ENCODE data around the gene THBS2. TPM values are rescaled to one million over a fixed set of nuclear protein-coding genes. Genes with fewer than 3 reads are reported as not detected.
"Not testable (repeated sequence)": the region's sequence is repeated elsewhere in the genome, so short reads cannot be mapped to it uniquely, and the experiment has no call there.

Gene THBS2
- total RNA-seq, 1 donor from 2014 or later, result not detected

DNA sequence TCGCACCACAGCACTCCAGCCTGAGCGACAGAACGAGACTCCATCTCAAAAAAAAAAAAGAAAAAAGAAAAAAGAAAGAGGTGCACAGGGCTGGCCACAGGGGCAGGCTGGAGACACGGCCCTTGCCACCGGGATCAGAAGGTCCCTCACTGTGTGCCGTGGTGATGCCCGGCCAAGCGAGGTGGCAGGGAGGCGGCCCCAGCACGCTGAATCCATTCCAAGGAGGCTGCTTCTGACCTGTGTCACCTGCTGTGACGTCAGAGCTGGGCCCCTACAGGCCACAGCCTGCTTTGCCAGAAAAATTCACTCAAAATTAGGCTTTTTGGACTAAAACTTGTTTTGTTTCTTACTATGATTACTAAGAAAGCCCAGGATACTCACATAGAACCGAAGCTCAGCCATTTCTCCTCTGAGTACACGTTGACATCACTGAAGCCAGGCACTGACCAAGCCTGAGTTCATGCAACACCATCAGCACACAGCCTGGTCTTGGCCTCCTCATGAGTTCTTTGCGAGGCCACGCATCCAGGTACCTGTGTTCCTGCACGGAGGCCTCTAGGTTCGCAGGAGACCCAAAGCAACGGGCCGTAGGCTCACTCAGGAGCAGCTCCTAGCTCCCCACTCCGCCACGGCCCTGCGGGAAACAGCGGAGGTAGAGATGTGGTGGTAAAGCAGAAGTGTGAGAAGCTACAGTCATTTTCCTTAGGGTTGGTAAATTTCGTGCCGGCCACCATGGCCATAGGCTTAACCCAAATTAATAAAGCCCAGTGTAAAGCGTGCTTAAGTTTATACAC, 67.8 kb downstream of the THBS2 start:
- DNase-seq (ENCODE audit: low read depth in 2 of 2), result no peak

GRCh38 chr6:169185011-169185521, 68.6 kb downstream of the THBS2 start:
- DNase-seq (ENCODE audit: low read depth in 2 of 2), result no peak

DNA sequence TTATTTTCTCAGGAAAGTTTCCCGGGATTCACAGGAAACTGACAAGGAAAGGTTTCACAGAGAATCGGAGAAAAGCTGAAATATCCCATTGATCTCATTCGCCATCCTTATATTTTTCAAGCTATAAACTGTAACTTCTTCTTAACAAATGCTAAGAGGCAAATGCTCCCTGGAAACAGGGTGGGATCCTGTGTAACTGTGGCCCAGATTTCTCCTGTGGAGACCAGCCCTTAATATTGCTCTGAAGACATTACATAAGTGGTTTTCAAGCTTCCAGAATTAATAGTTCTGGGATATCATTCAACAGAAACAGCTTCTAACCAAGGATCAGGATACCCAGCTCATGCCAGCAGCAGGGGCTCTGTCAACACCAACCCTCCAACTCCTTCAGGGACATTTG, 69.2 kb downstream of the THBS2 start:
- DNase-seq (ENCODE audit: low read depth in 2 of 2), result no peak

DNA sequence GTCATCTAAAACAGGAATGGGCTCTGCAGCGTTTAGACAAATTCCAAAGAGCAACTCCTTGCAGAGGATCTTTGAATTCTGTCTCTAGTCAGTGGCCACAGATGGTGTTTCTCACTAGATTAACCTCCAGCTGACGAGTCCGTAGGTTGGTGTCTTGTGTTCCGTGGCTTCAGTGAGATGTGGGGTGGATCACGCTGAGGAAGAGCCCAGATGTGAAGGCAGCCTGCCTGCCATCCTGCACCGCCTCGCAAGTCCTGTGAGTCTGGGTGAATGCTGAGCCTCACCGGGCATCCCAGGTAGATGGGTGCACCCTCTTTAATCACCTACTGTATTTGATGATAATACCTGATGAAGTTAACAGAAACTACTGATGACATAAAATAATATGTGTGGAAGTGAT, 70.4 kb downstream of the THBS2 start:
- no peak for DNase-seq (ENCODE audit: low read depth in 2 of 2)

- DNase-seq (ENCODE audit: low read depth in 2 of 2), result not testable (repeated sequence)
Observed at GRCh38 chr6:169179831-169180230, 73.8 kb downstream of the THBS2 start.

DNA sequence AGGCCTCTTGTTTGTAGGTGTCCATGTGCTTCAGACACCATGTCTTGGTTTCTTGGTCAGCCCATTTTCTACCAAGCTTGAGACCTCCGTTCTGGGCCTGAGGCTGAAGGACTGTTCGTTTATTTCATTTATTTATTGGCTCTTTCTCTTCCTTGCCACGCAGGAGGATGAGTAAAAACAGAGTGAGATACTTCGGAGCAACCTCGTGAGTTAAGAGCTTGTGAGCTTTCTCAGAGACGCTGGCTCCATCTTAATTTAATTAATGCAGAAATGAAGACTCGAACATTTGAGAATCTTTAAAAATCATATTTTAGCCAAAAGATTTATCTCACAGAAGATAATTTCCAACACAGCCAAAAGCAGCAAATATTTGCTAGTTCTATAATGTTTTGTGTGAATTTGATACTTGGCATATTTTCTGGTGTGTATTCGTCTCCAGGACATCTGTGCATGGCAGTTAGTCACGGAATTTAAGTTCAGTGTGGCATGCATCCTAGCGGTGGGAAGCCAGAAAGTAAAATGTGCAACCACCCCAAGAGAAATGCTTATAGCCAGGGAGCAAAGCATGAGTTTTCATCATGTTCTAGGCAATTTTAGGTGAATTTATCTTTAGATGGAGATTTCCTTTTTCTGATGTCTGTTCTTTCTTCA, 76.0 kb downstream of the THBS2 start:
- DNase-seq (ENCODE audit: low read depth in 2 of 2), result no peak

GRCh38 chr6:169176361-169176991, 77.2 kb downstream of the THBS2 start:
- no peak for DNase-seq (ENCODE audit: low read depth in 2 of 2)

GRCh38 chr6:169175360-169175887, 78.2 kb downstream of the THBS2 start:
- DNase-seq (ENCODE audit: low read depth in 2 of 2), result no peak

DNA sequence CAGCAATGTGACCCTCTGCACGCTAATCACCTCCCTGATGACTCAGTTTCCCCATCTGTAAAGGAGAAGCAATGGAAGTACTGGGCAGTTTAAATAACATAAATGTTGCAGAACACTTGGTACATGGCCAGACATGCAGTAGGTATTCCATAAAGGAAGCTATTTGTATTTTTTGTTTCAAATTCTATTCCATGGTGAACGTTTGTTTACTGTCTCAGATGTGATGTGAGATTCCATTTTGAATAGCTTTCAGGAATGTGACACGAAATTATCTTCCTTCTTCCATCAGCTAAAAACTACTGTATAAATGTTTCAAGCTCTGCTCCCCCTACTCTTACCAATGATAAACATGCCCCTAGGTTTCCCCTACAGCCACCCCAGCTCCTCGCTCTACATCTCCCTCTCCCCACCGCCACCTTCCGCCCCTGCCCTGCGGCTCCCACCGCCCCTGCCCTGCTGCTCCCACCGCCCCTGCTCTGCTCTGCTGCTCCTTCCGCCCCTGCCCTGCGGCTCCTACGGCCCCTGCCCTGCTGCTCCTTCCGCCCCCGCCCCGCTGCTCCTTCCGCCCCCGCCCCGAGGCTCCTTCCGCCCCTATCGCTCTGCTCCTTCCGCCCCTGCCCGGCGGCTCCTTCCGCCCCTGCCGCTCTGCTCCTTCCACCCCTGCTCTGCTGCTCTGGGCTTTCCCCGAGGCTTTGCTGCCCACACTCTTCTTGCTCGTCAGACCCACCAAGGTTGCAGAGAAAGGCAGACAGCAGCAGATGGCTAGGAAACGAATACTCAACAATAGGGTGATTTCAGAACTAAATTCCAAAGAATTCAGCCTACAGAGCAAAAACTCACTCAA, 78.9 kb downstream of the THBS2 start:
- DNase-seq (ENCODE audit: low read depth in 2 of 2), result no peak

GRCh38 chr6:169173532-169174268, 79.9 kb downstream of the THBS2 start:
- DNase-seq (ENCODE audit: low read depth in 2 of 2), result no peak

GRCh38 chr6:169172946-169173345, 80.7 kb downstream of the THBS2 start:
- no peak for DNase-seq (ENCODE audit: low read depth in 2 of 2)

DNA sequence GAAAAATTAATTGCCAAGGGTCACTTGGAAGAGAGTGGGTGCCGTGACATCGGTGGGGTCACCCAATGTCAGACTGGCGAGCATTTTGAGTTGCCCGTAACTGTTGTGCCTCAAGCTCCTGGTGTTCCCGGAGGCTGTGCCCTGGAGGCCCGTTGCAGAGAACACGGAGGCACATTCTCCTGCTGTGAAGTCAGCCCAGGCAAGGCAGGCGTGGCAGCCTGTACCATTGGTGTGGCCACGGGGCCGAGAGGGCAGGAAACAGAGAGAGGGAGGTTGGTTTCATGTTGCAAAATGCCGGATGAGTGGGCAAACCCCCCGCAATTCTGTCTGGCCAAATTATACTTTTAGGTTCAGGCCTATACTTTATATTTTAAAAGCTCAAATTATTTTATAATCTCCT, 81.2 kb downstream of the THBS2 start:
- no peak for DNase-seq (ENCODE audit: low read depth in 2 of 2)

DNA sequence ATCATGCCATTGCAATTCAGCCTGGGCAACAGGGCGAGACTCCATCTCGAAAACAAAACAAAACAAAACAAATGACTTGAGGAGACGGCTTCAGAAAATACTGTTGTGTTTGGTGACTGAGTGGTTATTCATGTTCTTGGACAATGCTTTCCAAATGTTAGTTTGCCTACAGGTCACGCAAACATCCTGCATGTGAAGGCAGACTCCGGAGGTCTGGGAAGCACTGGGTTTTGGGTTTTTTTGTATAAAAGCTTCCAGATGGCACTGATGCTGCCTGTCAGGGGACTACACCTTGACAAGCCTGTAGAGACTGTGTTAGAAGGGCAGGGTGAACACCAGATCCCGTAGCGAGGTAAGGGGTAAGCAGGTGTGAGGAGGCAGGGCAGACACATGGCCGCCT, 81.7 kb downstream of the THBS2 start:
- no peak for DNase-seq (ENCODE audit: low read depth in 2 of 2)

DNA sequence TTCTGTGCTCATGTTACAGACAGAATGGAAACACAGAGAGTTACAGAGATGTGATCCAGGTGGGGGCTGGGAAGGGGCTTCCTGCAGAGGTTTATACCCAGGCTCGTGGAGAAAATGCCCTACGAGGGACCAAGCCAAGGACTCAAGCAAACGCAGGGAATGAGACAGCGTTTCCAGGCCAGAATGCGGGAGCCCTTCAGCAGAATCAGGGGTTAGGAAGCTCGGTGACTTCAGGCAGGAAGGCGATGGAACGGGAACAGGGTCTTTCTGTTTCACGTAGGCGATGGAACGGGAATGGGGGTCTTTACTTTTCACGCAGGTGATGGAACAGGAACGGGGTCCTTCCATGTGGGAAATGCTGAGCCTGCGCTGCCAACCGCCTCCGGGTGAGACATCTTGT, 82.6 kb downstream of the THBS2 start:
- no peak for DNase-seq (ENCODE audit: low read depth in 2 of 2)

- no peak for DNase-seq (ENCODE audit: low read depth in 2 of 2)
Observed at GRCh38 chr6:169170583-169170955, 83.1 kb downstream of the THBS2 start.

GRCh38 chr6:169169941-169170582, 83.6 kb downstream of the THBS2 start:
- no peak for DNase-seq (ENCODE audit: low read depth in 2 of 2)

DNA sequence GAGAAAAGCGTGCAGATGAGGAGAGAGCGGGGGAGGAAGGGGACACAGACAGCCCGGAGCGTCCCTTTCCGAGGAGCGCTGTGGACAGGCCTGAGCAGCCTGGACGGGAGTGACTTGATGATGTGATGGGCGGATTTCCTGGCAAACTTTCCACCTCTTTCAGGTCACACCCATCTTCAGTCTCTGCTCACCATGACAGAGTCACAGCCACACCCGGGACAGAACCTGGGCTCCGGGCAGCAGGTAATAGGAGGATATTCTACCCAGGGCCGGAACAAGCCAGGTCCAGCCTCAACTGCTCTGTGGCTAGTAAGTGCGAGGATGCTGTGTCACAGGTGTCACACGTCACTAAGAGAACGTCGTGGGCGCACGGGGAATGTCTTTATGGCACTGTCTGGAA, 84.3 kb downstream of the THBS2 start:
- DNase-seq (ENCODE audit: low read depth in 2 of 2), result no peak

- no peak for DNase-seq (ENCODE audit: low read depth in 2 of 2)
Observed at GRCh38 chr6:169168706-169169105, 84.9 kb downstream of the THBS2 start.

DNA sequence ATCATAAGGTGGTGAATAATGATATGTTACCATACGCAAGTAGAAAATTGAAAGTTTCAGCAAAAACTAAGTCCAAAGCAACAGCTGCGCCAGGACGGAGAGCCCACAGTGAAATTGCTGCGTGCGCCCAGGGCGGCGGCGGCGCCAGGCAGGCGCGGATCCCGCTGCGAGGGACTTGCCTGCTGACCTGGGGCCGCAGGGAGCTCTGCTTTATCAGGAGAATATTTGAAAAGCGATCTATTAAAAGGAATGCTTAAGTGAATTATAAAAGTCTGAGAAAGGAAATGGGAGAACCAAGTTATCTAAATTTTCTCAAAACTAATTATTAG, 85.4 kb downstream of the THBS2 start:
- no peak for DNase-seq (ENCODE audit: low read depth in 2 of 2)

GRCh38 chr6:169167581-169168301, 85.9 kb downstream of the THBS2 start:
- DNase-seq (ENCODE audit: low read depth in 2 of 2), result no peak
